Measurements from ENCODE around the gene PRDX2.

PRDX2 gene

DNA sequence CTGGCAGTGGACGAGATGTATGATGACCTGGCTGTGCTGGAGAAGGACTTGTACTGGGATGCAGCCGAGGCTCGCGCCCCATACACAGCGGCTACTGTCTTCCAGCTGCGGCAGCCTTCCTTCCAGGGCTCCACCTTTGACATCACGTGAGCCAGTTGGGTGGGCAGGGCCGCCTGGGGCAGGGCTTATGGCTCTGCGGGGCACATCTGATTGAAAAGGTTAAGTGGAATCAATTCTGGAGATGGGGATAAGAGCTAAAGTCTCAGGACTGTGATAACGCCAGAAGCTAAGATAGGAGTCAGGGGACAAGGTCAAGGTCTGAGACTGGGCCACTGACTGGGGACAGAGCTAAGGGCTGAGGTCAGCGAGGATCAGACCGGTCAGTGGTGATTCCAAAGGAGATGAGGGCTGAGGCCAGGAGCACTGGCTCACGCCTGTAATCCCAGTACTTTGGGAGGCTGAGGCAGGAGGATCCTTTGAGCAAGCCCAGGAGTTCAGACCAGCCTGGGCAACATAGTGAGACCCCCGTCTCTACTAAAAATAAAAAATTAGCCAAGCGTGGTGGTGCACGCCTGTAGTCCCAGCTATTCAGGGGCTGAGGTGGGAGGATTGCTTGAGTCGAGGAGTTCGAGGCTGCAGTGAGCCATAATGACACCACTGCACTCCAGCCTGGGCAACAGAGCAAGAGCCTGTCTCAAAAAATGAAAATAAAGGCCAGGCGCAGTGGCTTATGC, 45.3 kb downstream of the PRDX2 start:
- in situ Hi-C loops (cut with HindIII; ENCODE audit: low pct_ligation_motif_present, low sequenced_read_pairs): no loop called here
- H3K4me3 ChIP-seq (ENCODE audit: low read depth, low read length): no peak overlapping the region

DNA sequence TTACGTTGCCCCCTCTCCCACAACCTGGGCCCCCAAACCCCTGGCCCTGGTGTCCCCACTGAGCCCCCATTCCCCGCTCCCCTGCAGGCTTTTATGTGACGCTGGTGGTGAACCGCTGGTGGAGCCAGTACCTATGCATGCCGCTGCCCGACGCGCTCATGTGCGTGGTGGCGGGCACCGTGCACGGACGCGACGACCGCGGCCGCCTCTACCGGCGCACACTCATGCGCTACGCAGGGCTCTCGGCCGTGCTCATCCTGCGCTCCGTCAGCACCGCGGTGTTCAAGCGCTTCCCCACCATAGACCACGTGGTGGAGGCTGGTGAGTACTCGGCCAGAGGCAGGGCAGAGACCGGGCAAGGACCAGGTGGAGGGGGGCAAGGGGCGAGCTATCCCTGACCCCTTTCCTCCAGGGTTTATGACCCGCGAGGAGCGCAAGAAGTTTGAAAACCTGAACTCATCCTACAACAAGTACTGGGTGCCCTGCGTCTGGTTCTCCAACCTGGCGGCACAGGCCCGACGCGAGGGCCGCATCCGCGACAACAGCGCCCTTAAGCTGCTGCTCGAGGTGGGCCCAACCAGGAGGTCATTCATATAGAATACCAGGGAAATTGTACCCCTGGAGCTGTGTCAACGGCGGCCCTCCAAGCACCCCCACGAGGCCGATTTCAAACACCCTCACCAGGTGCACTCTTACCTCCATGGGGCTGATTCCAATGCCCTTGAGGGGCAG, 47.0 kb downstream of the PRDX2 start:
- TF ChIP-seq, protein P1, sequence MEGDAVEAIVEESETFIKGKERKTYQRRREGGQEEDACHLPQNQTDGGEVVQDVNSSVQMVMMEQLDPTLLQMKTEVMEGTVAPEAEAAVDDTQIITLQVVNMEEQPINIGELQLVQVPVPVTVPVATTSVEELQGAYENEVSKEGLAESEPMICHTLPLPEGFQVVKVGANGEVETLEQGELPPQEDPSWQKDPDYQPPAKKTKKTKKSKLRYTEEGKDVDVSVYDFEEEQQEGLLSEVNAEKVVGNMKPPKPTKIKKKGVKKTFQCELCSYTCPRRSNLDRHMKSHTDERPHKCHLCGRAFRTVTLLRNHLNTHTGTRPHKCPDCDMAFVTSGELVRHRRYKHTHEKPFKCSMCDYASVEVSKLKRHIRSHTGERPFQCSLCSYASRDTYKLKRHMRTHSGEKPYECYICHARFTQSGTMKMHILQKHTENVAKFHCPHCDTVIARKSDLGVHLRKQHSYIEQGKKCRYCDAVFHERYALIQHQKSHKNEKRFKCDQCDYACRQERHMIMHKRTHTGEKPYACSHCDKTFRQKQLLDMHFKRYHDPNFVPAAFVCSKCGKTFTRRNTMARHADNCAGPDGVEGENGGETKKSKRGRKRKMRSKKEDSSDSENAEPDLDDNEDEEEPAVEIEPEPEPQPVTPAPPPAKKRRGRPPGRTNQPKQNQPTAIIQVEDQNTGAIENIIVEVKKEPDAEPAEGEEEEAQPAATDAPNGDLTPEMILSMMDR (IDR thresholded peaks at IDR 0.05; ENCODE audit: low read depth, low read length, missing control alignments): no peak
- Histone ChIP-seq H3K27me3 (replicated peaks) (peaks cover 8% of the 10 kb centered on the region), H3K27ac (no peak overlapping the region), H3K4me3 (ENCODE audit: low read depth, low read length) (no peak overlapping the region), H3K36me3 (replicated peaks) (no peaks in the 10 kb centered on the region)
- in situ Hi-C loops (cut with HindIII; ENCODE audit: low pct_ligation_motif_present, low sequenced_read_pairs): no loop called here
- no peak for DNase-seq

More for the DNA sequence above, 45.3 kb downstream of the PRDX2 start:
- Histone ChIP-seq H3K27me3 (replicated peaks) (peaks cover 5% of the 10 kb centered on the region), H3K27ac (no peak overlapping the region), H3K36me3 (replicated peaks) (no peaks in the 10 kb centered on the region)
- no peak for DNase-seq
- TF ChIP-seq, protein P1 (IDR thresholded peaks at IDR 0.05; ENCODE audit: low read depth, low read length, missing control alignments): no peak

DNA sequence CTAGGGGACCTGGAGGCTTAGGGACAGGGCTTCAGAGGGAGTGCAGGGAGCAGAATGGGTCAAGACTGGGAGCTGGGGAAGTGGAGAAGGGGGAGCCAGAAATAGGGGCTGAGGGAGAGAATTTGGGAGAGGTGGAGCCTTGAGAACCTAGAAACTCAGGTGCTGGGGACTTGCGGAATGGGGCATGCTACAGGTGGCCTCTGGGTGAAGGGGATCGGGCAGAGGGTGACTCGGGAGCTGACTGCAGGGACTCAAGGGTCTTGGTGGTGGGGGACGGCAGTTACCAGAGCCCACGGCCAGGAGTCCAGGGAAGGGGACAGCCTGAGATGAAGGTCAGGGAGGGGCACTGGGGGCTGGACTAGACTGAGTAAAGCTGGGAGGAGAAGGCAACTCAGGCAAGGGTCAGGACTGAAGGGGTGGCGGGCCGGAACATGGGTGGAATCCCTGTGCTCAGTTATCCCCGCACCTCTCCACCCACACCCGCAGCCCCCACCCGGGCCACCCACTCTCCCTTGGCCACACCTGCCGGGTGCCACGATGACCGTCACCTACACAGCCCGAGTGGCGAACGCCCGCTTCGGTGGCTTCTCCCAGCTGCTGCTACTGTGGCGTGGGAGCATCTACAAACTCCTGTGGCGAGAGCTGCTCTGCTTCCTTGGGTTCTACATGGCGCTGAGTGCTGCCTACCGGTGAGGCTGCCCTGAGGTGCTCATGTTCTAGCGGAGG, 49.4 kb downstream of the PRDX2 start:
- no peak for DNase-seq
- Histone ChIP-seq H3K27ac (no peak overlapping the region), H3K4me3 (ENCODE audit: low read depth, low read length) (no peak overlapping the region), H3K36me3 (replicated peaks) (peaks cover 8% of the 10 kb centered on the region), H3K27me3 (replicated peaks) (peaks cover 8% of the 10 kb centered on the region)
- TF ChIP-seq, protein P1 (IDR thresholded peaks at IDR 0.05; ENCODE audit: low read depth, low read length, missing control alignments): no peak
- in situ Hi-C loops (cut with HindIII; ENCODE audit: low pct_ligation_motif_present, low sequenced_read_pairs): no loop called here

DNA sequence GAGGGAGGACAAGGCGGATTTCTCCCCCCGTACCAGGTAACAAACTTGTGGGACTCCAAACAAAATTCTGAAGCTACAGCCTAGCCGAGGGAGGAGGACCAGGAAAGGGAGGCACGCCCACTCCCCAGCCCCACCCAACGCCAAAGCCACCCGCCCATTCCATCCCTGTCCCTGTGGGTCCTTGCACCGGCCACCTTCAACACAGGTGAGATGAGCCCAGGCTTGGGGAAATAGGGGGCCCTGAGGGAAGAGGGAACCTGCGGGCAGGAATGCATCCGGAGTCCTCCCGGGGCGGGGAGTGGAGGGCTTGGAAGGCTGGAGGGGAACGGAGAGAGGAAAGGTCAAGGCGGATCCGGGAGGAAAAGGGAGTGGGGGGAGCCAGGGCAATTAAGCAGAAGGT, 50.0 kb downstream of the PRDX2 start, which contains the start of gene BEST2:
Gene BEST2 (plus strand): TSS at position 157 of the 400 bp plus-strand sequence. CDS start 802 bp downstream, outside the sequence.
- Histone ChIP-seq H3K36me3 (replicated peaks) (peaks cover 11% of the 10 kb centered on the region), H3K27ac (no peak within 1 kb of the TSS), H3K27me3 (replicated peaks) (peaks cover 8% of the 10 kb centered on the region), H3K4me3 (ENCODE audit: low read depth, low read length) (no peak within 1 kb of the TSS)
- DNase-seq: no peak
- TF ChIP-seq, protein P1 (IDR thresholded peaks at IDR 0.05; ENCODE audit: low read depth, low read length, missing control alignments): no peak
- in situ Hi-C loops (cut with HindIII; ENCODE audit: low pct_ligation_motif_present, low sequenced_read_pairs): no loop called here

DNA sequence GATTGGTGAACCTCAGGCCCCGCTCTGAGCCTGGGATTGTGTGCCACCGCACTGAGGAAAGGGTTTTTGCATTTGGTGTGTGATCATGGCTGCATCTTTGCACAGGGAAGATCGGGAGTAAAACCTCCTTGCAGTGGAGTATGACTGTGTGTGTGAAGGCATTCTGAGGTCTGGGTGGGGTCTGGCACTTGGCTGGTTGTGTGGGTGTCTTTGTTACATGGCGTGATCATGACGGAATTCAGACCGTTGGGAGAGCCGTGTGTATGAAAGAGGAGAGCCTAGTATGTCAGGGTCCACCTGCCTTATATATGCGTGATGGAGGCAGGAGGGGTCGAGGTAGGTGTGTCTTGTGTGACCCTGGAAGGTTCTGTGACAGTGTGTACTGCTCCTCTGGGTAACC, 50.7 kb downstream of the PRDX2 start:
- Histone ChIP-seq H3K27ac (no peak overlapping the region), H3K36me3 (replicated peaks) (peaks cover 13% of the 10 kb centered on the region), H3K4me3 (ENCODE audit: low read depth, low read length) (no peak overlapping the region), H3K27me3 (replicated peaks) (peaks cover 8% of the 10 kb centered on the region)
- DNase-seq: no peak
- in situ Hi-C loops (cut with HindIII; ENCODE audit: low pct_ligation_motif_present, low sequenced_read_pairs): no loop called here
- TF ChIP-seq, protein P1 (IDR thresholded peaks at IDR 0.05; ENCODE audit: low read depth, low read length, missing control alignments): no peak
